Measurements from ENCODE around the gene HAUS3.
"Not testable (repeated sequence)": the region's sequence is repeated elsewhere in the genome, so short reads cannot be mapped to it uniquely, and the experiment has no call there.

Gene HAUS3

GRCh38 chr4:2251073-2251794 lies 9.3 kb upstream of the HAUS3 start:
- DNase-seq, result no peak

DNA sequence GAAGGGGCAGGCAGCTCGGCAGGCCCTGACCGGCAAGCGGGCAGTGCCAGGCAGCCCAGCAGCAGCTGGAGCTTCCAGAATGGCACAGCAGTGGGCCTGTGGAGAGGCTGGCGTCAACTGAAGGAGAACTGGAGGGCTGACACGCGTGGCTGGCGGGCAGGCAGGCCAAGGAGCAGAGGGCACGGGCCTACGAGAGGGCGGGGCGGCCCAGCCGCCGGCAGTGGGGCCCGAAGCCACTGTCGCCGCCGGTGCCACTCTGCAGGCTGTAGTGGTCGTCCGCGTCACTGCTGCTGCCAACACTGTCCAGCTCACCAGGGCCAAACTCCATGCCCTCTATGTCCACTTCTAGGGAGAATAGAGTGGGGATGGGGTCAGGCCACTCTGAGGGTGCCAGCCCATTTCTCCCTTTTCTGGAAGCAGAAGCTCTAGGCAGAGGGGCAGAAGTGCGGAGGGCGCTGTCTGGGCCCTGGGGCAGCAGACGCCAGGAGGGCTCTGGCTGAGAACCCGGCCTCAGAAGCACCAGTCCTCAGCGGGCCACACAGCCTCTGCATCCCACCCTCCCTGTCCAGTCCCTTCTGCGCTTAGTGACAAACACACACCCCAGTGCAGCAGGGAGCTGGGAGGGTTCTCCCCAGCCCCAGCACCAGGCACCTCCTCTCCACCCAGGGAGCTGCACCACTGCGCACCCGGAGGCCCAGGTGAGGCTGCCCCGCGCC lies 8.6 kb upstream of the HAUS3 start:
- DNase-seq, result no peak

GRCh38 chr4:2249526-2250356 lies 7.8 kb upstream of the HAUS3 start:
- peak; percentile 5 for DNase-seq

GRCh38 chr4:2248821-2249261 lies 6.9 kb upstream of the HAUS3 start:
- peak; percentile 5 for DNase-seq

DNA sequence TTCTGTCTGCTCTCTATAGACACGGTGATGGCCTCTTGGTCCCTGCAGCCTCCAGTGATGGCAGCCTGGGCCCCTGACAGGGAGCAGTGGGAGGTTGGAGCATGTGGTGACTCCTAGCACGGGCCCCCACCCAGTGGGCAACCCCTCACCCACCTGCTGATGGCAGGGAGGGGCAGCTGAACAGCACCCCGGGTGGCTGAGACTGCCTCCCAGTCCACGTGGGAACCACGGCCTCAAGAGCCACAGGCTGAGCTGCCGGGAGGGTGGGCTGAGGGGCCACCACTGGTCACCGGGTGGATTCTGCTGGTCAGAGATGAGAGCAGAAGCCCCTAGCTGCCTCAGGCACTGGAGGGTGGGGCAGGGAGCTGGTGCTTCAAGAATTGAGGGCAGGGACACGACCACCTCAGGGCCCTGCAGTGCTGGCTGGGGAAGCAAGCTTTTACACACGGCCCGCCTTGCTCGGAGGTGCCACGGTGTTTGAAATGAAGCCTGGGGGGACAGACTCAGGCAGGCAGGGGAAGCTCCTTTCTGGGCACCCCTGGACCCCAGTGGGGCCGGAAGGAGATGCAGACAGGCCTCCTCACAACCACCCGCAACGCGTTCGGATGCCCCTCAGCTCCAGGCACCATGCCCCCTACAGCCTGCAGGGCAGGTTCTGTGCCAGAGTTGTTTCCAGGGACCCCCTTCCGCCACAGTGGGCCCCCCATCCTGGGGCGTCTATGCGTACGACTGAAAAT lies 6.3 kb upstream of the HAUS3 start:
- DNase-seq, result no peak

DNA sequence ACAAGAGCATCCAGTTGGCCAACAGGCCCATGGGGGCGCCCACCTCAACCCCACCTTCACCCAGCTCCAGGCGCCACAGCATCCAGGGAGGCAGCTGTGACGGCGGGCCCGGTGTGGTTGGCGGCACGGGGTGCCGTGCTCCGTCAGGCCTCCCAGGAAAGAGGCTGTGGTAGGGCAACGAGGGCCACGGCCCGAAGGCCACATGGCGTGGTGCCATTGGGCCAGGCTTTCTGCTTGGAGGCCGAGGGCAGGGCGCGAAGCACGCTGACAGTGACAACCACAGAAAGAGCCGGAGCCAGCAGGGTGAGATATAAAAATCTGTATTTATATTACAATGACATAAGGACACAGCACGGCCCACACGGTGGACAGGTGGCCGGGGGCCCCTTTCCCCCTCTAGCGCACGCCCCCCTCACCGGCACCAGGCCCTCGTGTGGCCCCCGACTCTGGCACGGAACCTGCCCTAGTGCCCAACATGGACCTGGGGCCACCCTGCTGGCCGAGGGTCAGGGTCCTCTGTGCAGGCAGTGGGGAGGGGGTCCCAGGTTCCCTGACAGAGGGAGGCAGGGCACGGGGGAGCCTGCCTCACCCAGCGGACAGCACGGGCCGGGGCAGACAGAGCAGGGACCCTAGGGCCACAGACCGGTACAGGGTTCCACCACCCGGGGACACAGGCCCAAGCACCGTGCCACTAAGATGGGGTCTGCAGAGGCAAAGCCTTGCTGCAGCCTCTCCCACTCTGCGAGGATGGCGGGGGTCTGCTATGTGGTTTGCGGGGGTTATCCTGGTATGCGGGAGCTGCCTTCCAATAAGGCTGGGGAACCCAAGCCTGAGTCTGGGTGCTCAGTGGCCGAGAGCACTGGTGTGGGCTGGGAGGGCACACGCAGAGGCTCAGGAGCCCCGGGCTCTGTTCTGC lies 5.5 kb upstream of the HAUS3 start:
- peak; percentile 6 for DNase-seq

DNA sequence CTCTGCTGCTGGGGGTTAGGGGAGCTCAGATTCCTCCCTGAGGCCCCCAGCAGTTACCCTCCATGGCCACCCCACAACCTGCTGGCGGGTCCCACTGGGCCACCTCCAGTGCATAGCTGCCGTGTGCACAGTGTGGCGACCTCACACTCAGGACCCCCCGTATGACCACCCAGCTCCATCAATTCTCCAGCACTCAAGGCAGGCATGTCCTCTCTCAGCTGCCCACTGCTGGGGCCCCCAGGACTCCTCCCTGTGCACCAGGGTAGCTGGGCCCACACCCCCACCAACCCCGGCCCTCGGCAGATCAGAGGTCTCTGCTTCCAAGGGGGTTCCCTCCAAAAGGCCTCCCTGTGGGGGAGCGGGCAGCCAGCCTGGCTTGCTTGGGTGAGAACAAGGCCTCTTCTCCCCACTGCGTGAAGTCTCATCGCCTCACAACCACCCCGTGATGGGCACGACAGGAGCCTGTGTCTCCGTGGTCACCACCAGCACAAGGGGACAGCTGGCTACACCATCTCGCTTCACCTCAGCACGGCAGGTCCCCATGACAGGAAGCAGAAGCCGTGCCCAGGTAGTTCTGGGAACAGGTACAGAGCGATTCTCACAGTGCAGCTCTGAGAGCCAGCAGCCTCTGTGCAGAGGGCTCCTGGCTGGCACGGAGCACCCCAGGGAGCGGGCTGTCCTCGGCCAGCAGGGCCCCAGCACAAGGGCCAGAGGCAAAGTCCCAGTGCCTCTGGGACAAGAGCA lies 4.6 kb upstream of the HAUS3 start:
- DNase-seq, result peak; percentile 6

GRCh38 chr4:2245787-2246275 lies 3.9 kb upstream of the HAUS3 start:
- no peak for DNase-seq

GRCh38 chr4:2245057-2245786 lies 3.3 kb upstream of the HAUS3 start:
- DNase-seq, result peak; percentile 6

DNA sequence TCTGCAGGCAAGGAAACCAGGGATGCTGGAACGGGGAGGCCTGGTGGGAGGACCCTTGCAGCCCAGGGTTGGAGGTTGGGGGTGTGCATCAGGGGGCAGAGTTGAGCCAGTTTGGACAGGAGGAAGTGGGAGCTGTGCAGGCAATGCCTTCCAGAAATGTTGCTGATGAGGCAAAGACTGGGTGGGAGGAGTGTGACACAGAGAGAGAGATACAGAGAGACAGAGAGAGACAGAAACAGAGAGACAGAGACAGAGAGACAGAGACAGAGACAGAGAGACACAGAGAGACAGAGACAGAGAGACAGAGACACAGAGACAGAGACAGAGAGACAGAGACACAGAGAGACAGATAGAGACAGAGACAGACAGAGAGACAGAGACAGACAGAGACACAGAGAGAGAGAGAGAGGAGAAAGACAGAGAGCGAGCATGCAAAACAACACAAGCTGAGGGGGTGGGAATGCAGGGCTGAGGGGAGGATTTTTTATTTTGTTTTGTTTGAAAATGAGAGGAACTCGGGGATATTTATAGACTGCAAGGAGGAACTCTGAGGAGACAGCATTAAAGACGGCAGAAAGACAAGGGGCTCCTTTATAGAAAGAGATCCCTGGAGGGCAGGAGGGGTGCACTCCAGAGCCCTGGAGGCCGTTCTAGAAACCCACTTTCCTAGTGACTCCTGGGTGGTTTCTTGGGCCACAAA lies 1.9 kb upstream of the HAUS3 start:
- DNase-seq, result no peak

DNA sequence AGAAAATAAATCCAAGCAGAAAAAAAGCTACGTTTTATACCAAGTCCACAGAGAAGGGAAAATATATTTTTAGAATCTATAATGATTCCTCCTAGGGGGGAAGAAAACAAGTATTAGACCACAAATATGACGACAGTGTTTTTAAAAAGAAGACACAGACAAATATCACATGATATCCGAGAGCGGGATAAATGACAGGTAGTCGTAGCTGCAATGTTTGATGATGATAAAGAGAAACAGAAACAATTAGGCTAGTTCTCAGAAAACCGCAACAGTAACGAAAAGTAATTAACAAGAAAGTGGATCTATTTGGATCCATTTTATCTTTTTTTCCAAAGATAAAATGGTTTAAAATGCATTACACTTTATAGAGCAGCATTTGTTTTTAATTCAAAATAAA lies 918 bp downstream of the HAUS3 start:
- DNase-seq, result no peak

DNA sequence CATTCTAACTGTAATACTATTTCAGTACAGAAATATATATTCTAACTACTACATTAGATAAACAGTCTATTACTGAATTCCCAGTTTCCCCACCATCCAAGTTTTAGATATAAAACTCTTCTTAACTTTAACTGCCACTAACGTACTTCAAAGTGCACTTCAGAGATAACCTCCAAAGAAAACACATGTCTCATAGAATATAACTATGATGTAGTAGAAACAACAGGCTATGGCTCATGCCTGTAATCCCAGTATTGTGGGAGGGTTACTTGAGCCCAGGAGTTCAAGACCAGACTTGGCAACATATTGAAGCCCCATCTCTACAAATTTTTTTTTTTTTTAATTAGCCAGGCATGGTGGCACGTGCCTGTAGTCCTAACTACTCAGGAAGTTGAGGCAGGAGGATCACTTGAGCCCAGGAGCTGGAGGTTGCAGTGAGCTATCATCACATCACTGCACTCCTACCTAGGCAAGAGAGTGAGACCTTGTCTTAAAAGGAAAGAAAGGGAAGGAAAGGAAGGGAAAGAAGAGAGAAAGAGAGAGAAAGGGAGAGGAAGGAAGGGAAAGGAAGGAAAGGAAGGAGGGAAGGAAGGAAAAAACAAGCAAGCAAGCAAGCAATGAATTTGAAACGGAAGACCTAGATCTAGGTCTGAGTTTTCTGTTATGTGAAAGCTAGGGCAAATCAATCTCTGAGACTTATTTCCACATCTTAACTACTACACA lies 4.8 kb downstream of the HAUS3 start:
- no peak for DNase-seq

- DNase-seq, result no peak
Observed at GRCh38 chr4:2231082-2231481, 10.8 kb downstream of the HAUS3 start.

DNA sequence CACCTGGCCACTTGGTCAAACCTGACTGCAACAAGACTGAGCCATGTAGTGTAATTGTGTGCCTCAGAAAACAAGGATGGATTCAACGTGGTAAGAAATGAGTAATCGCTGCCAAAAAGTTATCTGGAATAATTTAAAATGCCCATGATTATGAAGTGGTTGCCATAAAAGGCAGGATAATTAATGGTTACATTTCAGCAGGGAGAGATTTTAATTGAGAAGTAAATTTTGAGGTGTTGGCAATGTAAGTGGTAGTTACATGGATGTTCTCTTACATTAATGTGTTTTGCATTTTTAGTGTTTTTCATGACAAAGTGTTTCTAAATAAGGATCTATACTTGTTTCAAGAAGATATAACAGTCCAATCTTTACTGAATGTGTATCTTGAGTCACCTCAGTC lies 15.7 kb downstream of the HAUS3 start:
- DNase-seq, result no peak

- no peak for DNase-seq
Observed at GRCh38 chr4:2222838-2223237, 19.1 kb downstream of the HAUS3 start.

- DNase-seq, result not testable (repeated sequence)
Observed at GRCh38 chr4:2221378-2221777, 20.5 kb downstream of the HAUS3 start.

DNA sequence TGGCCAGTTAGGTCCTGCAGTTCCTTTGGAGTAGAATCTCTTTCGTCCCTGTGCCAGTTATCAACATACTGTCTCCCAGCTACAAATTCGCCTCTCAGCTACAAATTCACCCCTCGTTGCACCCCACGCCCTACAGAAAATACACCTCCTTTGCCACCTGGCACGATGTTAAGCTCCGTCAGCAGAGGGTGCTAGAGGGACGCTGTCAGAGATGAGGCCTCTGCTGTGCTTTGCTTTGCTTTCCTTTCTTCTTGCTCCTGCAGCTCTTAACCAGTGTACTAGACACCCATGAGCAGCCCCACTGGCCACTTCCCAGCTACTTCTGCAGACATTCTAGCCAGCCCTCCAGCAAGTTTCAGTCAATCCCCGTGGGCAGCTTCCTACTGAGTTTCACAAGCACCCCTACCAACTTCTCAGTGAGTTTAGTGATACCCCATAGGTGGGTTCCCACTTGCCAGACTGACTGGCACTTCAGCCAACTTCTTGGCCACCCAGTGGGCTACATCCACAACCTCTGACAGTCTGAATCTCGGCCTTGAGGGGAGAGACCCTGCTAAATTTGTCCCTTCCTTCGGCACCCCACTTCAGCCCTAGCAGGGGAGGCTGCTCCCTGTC lies 21.8 kb downstream of the HAUS3 start:
- DNase-seq, result peak; percentile 68

DNA sequence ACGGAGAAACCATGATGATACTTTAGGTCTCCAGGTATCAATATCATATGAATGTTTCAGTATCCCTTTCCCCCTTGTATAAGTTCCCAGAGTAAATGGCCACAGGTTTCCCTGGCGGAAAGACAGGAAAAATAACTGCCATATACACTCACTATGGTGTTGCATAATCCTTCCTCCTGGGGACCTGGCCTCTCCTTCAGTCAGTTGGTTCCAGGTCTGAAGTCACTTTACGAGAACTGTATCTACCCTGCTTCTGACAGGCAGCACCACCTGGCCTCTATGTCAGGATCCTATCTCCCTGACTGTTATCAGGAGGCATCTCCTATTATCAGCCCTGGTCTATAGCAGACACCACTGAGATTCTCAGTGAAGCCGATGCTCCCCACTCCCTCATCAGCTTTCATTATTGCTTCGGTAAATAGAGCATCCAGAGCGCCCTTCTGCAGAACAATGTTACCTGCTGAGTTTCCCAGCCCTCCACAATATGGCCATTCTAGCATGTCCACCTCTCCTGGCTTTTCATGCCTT lies 22.6 kb downstream of the HAUS3 start:
- no peak for DNase-seq
